HG03469 (cell line): ENCODE results near the gene OST4.

Experiments
- ATAC-seq: cut with Tn5 transposase; IDR thresholded peaks from one replicate; pipeline ENCODE4 v1.9.1; 2021; ENCODE audit warnings: mild to moderate bottlenecking, moderate library complexity, moderate number of reproducible peaks; ENCODE audit not compliant: unreplicated experiment

OST4 gene

DNA sequence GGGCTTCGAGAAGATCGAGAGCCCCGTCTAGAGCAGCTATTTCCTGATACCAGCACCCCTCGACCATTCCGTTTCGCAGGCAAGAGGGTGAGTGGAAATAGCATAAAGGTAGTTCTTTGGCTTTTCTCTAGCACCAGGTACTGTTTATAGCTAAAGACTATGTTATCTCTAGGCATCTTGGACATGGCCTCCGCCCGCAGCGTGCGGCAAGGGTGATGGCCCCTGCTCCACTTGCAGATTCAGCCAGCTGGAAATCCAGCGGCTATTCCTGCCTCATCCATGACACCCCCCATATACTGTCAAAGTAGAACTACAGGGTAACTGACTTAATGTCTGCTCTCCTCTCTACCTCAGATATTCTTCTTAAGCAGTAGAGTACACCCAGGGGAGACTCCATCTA is 16.7 kb downstream of the OST4 start:
- no peak for ATAC-seq

DNA sequence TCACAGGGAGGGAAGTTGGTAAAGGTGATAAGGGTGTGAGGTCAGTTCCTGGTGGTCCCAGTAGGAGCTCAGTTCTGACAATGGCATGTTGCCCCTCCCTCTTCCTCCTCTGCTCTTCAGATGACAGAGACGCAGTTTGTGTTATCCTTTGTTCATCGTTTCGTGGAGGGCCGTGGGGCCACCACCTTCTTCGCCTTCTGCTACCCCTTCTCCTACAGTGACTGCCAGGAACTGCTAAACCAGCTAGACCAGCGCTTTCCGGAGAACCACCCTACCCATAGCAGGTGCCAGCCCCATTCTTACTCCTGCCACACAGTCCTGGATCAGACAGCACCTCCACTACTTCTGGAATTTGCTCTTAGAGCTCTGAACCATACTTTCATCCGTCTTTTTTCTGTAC is 17.7 kb downstream of the OST4 start:
- no peak for ATAC-seq

GRCh38 chr2:27053321-27053720 is 18.1 kb downstream of the OST4 start:
- no peak for ATAC-seq

- ATAC-seq: no peak
Measured at GRCh38 chr2:27051902-27052645, 19.4 kb downstream of the OST4 start.

GRCh38 chr2:27050996-27051901 is 20.2 kb downstream of the OST4 start, which contains the start of gene AGBL5:
Gene AGBL5 (plus strand): TSS chr2:27051668. CDS start chr2:27052959, 1,291 bp downstream.
- peak; percentile 50 for ATAC-seq

- ATAC-seq: peak; percentile 38
Measured at GRCh38 chr2:27050281-27050995, 21.0 kb downstream of the OST4 start.

DNA sequence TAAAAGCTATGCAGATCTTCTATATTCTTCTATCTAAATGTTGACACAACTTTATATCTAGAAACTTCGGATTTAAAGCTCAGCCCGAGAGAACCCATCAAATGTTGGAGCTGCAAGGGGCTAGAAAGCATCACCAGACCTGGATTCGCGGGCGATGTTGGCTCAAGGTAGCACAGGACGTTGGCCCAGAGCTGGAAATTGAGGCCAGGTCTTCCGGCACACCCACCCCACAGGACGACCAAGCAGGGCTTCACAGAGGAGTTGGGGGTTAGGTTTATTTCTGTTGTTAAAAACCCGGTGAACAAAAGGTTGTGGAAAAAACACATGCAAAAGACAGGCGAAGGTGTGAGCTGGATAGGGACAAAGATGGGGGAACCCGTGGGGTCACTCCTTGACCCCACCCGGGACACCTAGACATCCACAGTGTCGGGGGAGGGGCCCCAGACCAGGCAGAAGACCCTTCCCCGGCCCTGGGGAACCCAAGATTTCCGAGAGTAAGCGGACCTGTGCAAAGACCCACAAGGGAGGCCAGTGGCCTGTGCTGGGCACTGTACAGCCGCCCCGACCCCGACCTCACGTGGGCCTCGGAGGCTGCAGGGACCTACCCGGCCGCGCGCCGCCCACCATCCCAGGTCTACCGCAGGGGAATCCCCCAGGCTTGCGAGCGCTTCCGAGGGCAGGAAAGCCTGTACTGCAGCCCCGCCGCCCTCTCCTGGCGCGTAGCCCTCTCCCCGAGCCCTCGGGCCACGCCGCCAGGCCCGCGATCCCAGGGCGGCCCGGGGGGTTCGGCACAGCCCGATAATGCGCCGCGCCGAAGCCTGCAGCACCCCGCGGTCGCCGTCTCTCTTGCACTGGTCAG is 21.8 kb downstream of the OST4 start:
- ATAC-seq: peak; percentile 8

- ATAC-seq: no peak
Measured at GRCh38 chr2:27042985-27043634, 28.3 kb downstream of the OST4 start.

DNA sequence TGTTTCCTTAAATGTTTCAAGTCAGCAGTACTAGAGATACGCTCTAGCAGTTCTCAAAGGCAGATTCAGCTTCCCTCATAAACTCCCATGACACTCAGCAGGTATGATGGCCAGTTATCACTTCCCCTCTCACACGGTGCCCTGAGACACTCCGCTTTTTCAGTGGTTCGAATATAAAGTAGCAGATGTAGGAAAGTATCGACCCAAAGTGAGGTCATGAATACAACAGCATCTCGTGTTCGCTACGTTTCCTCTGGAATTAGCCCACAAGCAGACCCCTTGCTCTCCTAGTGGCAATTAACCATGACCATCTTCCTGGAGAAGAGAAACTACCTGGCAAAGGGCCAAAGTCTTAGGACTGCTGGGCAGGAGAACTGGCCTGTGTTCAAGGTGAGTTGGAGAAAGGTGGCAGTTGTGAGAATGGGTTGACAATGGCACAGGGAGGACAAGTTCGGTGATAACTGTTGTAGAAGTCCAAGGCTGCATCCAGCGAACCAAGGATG is 29.2 kb downstream of the OST4 start:
- peak; percentile 67 for ATAC-seq

DNA sequence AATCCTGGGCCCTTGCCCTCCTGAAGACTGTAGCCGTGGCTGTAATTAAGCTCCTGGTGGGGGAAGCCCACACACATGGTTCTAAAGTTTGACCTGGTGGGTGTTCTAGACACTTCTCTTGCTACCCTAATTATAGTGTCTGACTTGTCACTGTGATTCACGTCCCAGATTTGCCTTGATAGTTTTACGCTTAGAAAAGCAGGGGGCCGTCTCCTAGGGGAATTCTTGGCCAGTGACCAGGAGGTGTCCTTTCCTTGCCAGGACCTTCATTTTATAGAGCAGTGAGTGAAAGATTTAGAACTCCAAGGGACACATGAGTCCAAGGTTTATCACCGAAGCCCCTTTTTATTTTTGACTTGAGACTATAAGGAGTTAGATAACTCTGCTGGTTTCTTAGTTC is 29.7 kb downstream of the OST4 start:
- ATAC-seq: peak; percentile 6

DNA sequence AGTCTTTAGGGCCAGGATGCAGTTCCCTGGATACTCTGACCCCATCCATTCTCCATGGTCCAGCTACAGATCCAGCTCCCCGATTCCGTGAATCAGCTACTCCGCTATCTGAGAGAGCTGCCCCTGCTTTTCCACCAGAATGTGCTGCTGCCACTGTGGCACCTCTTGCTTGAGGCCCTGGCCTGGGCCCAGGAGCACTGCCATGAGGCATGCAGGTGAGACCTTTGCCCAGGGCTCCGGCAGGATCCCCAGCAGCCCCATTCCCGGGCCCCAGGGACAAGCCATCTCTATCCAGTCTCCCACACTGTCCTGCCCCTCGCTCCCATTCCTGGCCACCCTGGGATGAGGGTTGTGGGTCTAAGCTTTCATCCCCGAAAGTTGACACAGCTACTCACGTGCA is 31.2 kb downstream of the OST4 start:
- ATAC-seq: no peak

DNA sequence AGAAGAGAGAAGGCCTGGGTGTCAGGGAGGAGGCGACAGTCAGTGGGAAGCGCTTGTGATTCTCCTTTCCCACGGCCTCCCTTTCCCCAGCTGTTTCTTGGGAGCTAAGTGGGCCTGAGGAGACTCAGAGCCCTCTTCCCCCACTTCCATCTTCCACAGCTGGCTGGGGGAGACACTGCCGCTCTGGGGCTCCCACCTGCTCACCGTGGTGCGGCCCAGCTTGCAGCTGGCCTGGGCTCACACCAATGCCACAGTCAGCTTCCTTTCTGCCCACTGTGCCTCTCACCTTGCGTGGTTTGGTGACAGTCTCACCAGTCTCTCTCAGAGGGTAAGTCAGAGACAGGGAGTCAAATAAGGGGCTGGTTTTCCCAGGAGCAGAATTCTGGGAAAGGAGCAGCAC is 31.6 kb downstream of the OST4 start:
- ATAC-seq: no peak

- no peak for ATAC-seq
Measured at GRCh38 chr2:27039426-27039825, 32.0 kb downstream of the OST4 start.

DNA sequence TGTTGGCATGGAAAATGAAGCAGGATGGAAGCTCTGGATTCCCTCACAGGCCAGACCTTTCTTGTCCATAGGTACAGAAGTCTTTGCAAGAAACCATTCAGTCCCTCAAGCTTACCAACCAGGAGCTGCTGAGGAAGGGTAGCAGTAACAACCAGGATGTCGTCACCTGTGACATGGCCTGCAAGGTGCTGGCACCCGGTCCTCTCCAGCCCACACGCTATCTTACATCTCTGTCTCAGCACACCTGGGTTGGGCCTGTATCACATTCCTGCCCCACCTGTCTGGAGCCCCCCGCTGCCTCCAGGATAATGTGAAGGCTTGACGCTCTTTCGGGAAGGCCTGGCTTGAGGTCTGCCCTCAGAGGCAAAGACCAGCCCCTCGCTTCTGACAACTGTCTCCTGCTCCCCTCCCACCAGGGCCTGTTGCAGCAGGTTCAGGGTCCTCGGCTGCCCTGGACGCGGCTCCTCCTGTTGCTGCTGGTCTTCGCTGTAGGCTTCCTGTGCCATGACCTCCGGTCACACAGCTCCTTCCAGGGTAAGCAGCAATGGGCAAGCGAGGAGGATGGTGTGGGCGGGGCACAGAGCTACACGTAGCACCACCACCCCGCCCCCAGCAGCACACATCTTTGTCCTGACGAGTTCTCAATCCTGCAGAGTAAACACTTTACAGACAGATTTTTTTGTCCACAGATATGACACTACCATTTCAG is 32.7 kb downstream of the OST4 start:
- no peak for ATAC-seq

DNA sequence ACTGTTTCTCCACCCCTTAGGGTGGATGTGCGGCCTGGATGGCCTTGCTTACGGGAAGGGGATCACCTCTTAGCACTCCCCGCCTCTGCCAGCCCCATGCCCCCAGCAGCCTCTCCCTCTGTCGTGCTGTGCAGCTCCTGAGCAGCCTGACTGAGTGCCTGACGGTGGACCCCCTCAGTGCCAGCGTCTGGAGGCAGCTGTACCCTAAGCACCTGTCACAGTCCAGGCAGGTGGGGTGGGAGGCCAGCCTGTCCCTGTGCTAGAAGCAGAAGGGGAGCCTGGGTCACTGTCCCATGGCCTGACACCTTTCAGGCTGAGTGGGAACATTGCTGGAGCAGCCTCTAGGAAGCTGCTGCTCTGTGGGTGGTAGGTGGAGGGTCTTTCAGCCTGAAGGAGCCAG is 33.4 kb downstream of the OST4 start:
- ATAC-seq: no peak

DNA sequence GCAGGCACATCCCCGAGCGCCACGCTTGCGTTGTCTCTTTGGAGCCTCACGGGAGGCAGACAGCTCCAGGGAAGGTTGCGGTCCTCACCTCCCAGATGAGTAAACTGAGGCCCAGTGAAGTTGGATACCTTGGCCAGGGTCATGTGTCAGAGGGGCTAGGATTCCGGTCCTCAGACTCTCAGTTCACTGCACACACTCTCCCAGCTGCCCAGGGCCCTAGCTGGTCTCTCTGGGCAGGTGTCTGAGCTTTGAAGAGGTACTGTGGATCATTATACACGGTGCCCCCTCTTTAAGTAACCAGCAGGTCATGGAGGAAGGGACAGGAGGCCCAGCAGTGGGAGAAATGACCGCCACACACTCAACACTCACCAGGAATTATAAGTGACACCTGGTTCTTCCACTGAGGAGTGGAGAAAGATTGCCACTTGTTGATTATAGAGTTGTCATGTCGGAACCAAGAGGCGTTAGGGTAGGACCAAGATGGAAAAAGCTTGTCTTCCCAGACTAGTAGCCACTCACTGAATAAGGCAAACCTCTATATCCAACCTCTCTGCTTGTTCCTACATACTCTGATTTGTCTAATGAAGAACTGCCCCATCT is 38.1 kb downstream of the OST4 start:
- no peak for ATAC-seq

- peak; percentile 79 for ATAC-seq
Measured at GRCh38 chr2:27032495-27033252, 38.8 kb downstream of the OST4 start, which contains the start of gene TMEM214. Gene TMEM214 (plus strand): TSS chr2:27032965. CDS start chr2:27033016, 51 bp downstream.

DNA sequence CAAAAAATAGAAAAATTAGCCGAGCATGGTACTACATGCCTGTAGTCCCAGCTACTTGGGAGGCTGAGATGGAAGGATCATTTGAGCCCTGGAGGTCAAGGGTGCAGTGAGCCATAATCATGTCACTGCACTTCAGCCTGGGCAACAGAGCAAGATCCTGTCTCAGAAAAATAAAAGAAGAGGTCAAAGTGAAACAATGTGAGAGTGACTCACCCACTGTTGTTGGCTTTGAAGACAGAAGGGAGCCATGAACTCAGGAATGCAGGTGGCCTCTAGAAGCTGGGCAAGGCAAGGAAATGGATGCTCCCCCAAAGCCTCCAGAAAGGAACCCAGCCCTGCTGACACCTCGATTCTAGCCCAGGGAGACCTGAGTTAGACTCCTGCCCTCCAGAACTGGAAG is 42.4 kb downstream of the OST4 start:
- ATAC-seq: no peak
